Endothelial cell of umbilical vein (primary cell): Measurements from ENCODE around the gene CFAP68. TPM values are rescaled to one million over a fixed set of nuclear protein-coding genes. Genes with fewer than 3 reads are reported as not detected.

ENCODE experiments used
- BruUV-seq: library from RNA; stranded (reverse); fragments of 400-500 nt; replicated peaks from 2 replicates; lab custom pipeline; 2021; lab: Mats Ljungman, UMichigan
- CTCF ChIA-PET: fragments of 300-600, 350-600 bp; sonication (Branson Sonifier 250); formaldehyde crosslinking; loops from one replicate; lab custom pipeline; 2021; ENCODE audit warnings: antibody characterized with exemption, inconsistent platforms; lab: Charles Lee
- POLR2A ChIA-PET: fragments of 300-600, 350-600 bp; sonication (Branson Sonifier 250); formaldehyde crosslinking; loops from one replicate; lab custom pipeline; 2021; ENCODE audit warnings: antibody characterized with exemption, inconsistent platforms; lab: Charles Lee
- DNase-seq: peaks from one replicate; pipeline ENCODE4 v3.0.0-alpha.2; 2011; ENCODE audit warnings: low read depth, low spot score
- FAIRE-seq: peaks from 2 replicates; lab custom pipeline; 2011; peaks lifted over from hg19 to GRCh38; lab: Jason Lieb, UNC
- H2AFZ ChIP-seq: 2 replicates; pipeline ENCODE4 v1.6.0; 2012; ENCODE audit warnings: low read depth, low read length, control low read depth, inconsistent platforms
- H3K27ac ChIP-seq: 2 replicates; pipeline ENCODE4 v1.5.1; 2011; ENCODE audit warnings: low read depth, mild to moderate bottlenecking, control low read depth, low read length, moderate library complexity; ENCODE audit not compliant: insufficient read depth
- H3K27me3 ChIP-seq, 2 experiments: 2 replicates each; pipeline versions ENCODE4 v1.6.0 to v1.6.1; 2011; ENCODE audit warnings: low read length in 2 of 2, mixed read lengths in 1 of 2; ENCODE audit not compliant: control insufficient read depth in 2 of 2, insufficient read depth in 2 of 2
- H3K36me3 ChIP-seq, 2 experiments: 2 replicates in 1 of 2; 3 replicates in 1 of 2; pipeline ENCODE4 v1.5.1; 2011; ENCODE audit warnings: low read length in 2 of 2, mild to moderate bottlenecking in 1 of 2, moderate library complexity in 1 of 2; ENCODE audit not compliant: control insufficient read depth in 2 of 2, insufficient read depth in 2 of 2; ENCODE audit errors: extremely low read depth in 1 of 2
- H3K4me1 ChIP-seq: 3 replicates; pipeline ENCODE4 v1.5.1; 2011; ENCODE audit warnings: mild to moderate bottlenecking, low read length; ENCODE audit not compliant: control insufficient read depth, insufficient read depth; ENCODE audit errors: extremely low read depth
- H3K4me2 ChIP-seq: 2 replicates; pipeline ENCODE4 v1.6.1; 2011; ENCODE audit warnings: low read length, control low read depth, mixed read lengths; ENCODE audit not compliant: insufficient read depth
- H3K4me3 ChIP-seq, 3 experiments: fragments of 200-600 bp in 1 of 3; sonication (generic), shearing (Covaris generic) in 1 of 3; replicated peaks in 1 of 3; 2 replicates each; pipeline ENCODE4 v1.5.1; 2011 to 2016; ENCODE audit warnings: control low read depth in 3 of 3, low read length in 3 of 3, mild to moderate bottlenecking in 2 of 3, inconsistent platforms in 1 of 3, low read depth in 1 of 3, moderate library complexity in 1 of 3; ENCODE audit not compliant: insufficient read depth in 1 of 3
- H3K79me2 ChIP-seq: 2 replicates; pipeline ENCODE4 v1.6.0; 2012; ENCODE audit warnings: low read length, inconsistent platforms; ENCODE audit not compliant: control insufficient read depth, insufficient read depth
- H3K9ac ChIP-seq: replicated peaks from 2 replicates; pipeline ENCODE3; 2011; ENCODE audit warnings: low read length, control low read depth; ENCODE audit not compliant: insufficient read depth; ENCODE audit errors: extremely low read depth
- H3K9me1 ChIP-seq: replicated peaks from 3 replicates; pipeline ENCODE4 v1.6.0; 2011; ENCODE audit warnings: mild to moderate bottlenecking, low read length; ENCODE audit not compliant: control insufficient read depth, insufficient read depth; ENCODE audit errors: extremely low read depth
- H3K9me3 ChIP-seq: replicated peaks from 2 replicates; pipeline ENCODE4 v1.5.1; 2012; ENCODE audit warnings: low read length, inconsistent platforms; ENCODE audit not compliant: control insufficient read depth, insufficient read depth
- H4K20me1 ChIP-seq: replicated peaks from 2 replicates; pipeline ENCODE3; 2011; ENCODE audit warnings: mild to moderate bottlenecking, low read length; ENCODE audit not compliant: control insufficient read depth, insufficient read depth; ENCODE audit errors: extremely low read depth
- EZH2 ChIP-seq: IDR thresholded peaks from 2 replicates; pipeline ENCODE4 v1.6.1; 2012; ENCODE audit warnings: borderline replicate concordance, low read depth, mild to moderate bottlenecking, moderate library complexity, low read length, inconsistent platforms; ENCODE audit not compliant: severe bottlenecking
- FOS ChIP-seq: IDR thresholded peaks from 2 replicates; pipeline ENCODE4 v1.6.1; 2011; ENCODE audit warnings: mild to moderate bottlenecking, low read length, moderate library complexity, borderline replicate concordance; ENCODE audit not compliant: insufficient read depth
- GATA2 ChIP-seq: IDR thresholded peaks from 2 replicates; pipeline ENCODE4 v1.7.0; 2011; ENCODE audit warnings: low read depth, mild to moderate bottlenecking, moderate library complexity, mixed read lengths, low read length; ENCODE audit not compliant: insufficient read length, insufficient read depth
- JUN ChIP-seq: IDR thresholded peaks from 2 replicates; pipeline ENCODE4 v1.6.1; 2011; ENCODE audit warnings: borderline replicate concordance, low read depth; ENCODE audit not compliant: insufficient read length, insufficient read depth
- MYC ChIP-seq: IDR thresholded peaks from one replicate; pipeline ENCODE4 v1.6.1; 2011; ENCODE audit warnings: mild to moderate bottlenecking, low read depth, low read length
- POLR2A ChIP-seq: IDR thresholded peaks from 2 replicates; pipeline ENCODE4 v1.6.1; 2012; ENCODE audit warnings: low read depth, mild to moderate bottlenecking, control low read depth, low read length
- POLR2AphosphoS5 ChIP-seq: IDR thresholded peaks from 2 replicates; pipeline ENCODE4 v1.6.1; 2012; ENCODE audit warnings: low read depth, mild to moderate bottlenecking, control low read depth, low read length, moderate library complexity; ENCODE audit not compliant: insufficient read depth
- dilution Hi-C: fragments of 300-500 bp; cut with MboI; formaldehyde crosslinking; loops from one replicate; pipeline ENCODE4 v1.15.0; 2019; ENCODE audit warnings: low sequenced_read_pairs; ENCODE audit not compliant: extremely low pct_ligation_motif_present
- intact Hi-C: fragments of 100-400 bp; cut with micrococcal nuclease; formaldehyde crosslinking; loops from one replicate; pipeline ENCODE4 v1.10.0; 2022
- polyA plus RNA-seq, 4 experiments: library from polyadenylated mRNA; depleted of rRNA in 3 of 4; stranded (reverse) in 3 of 4; unstranded in 1 of 4; fragments of >200 nt; gene quantifications; 2 replicates each; pipeline versions ENCODE4 v1.2.1 to v1.2.3, GENCODE V29; 2011 to 2012; ENCODE audit warnings: missing spikeins in 1 of 4
- total RNA-seq: library from RNA; stranded (reverse); gene quantifications from 2 replicates; pipeline ENCODE4 v1.2.3, GENCODE V29; 2021
- TF ChIP-seq, protein P1 (sequence below): IDR thresholded peaks from 2 replicates; pipeline ENCODE4 v1.6.1; 2011; ENCODE audit not compliant: insufficient read depth, insufficient read length
- TF ChIP-seq, protein P2 (sequence below), 2 donors: IDR thresholded peaks; 1 replicate in 1 of 2; 2 replicates in 1 of 2; pipeline ENCODE4 v1.5.1; 2011; ENCODE audit warnings: low read length in 2 of 2, mild to moderate bottlenecking in 2 of 2, moderate library complexity in 2 of 2, control low read depth in 1 of 2, inconsistent platforms in 1 of 2, low read depth in 1 of 2; ENCODE audit not compliant: insufficient read depth in 1 of 2; ENCODE audit errors: extremely low read depth in 1 of 2

The CFAP68 gene
- total and polyA plus RNA-seq, 2 donors (not counting 3 experiments of a cell fraction or from before 2014, with no cell fraction given): 7.4 to 10.6 TPM

DNA sequence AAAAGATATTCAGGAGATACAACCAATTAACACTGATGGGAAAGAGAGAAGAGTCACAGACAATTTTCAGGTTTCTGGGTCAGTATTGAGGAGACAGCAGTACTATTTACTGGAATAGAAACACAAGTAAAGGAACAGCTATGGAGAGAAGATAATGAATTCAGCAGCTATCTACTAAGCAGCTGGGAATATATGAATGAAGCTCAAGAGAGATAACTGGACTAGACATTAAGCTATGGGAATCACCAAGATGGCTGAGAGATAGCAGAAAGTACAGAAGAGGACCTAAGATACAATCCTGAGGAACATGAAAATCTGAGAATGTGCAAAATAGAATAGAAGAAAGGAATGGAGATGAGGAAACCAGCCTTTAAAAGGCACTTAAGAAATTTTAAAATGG lies 23.8 kb upstream of the CFAP68 start:
- intact Hi-C loops (no loop called here), dilution Hi-C loops (no loop called here)
- no peak for DNase-seq
- CTCF ChIA-PET: interaction anchor here (1.2 kb wide), 1 partner anchor 16 kb away, joined by 10 read pairs; the partner anchor contains the start of gene ALG9
- Histone ChIP-seq H3K9me1 (no peaks in the 10 kb centered on the region), H3K9me3 (no peaks in the 10 kb centered on the region), H3K27ac (no peak overlapping the region), H2AFZ (no peak overlapping the region), H3K79me2 (no peaks in the 10 kb centered on the region), H3K36me3 (peaks cover 5 to 9% of the 10 kb centered on the region in 2 experiments), H3K27me3 (no peaks in the 10 kb centered on the region), H3K4me1 (no peaks in the 10 kb centered on the region), H3K4me2 (no peak overlapping the region), H3K4me3 (no peak overlapping the region), H4K20me1 (no peaks in the 10 kb centered on the region), H3K9ac (no peak overlapping the region)
- BruUV-seq: no TSS peak
- POLR2A ChIA-PET: no interaction called here
- no peak for FAIRE-seq
- TF ChIP-seq, protein P1, sequence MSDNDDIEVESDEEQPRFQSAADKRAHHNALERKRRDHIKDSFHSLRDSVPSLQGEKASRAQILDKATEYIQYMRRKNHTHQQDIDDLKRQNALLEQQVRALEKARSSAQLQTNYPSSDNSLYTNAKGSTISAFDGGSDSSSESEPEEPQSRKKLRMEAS: no peak
- TF ChIP-seq JUN (no peak), POLR2A (no peak), EZH2 (no peak)
- TF ChIP-seq, protein P2, sequence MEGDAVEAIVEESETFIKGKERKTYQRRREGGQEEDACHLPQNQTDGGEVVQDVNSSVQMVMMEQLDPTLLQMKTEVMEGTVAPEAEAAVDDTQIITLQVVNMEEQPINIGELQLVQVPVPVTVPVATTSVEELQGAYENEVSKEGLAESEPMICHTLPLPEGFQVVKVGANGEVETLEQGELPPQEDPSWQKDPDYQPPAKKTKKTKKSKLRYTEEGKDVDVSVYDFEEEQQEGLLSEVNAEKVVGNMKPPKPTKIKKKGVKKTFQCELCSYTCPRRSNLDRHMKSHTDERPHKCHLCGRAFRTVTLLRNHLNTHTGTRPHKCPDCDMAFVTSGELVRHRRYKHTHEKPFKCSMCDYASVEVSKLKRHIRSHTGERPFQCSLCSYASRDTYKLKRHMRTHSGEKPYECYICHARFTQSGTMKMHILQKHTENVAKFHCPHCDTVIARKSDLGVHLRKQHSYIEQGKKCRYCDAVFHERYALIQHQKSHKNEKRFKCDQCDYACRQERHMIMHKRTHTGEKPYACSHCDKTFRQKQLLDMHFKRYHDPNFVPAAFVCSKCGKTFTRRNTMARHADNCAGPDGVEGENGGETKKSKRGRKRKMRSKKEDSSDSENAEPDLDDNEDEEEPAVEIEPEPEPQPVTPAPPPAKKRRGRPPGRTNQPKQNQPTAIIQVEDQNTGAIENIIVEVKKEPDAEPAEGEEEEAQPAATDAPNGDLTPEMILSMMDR (IDR thresholded peaks at IDR 0.05; ENCODE audit: extremely low read depth in 1 of 2, insufficient read depth in 1 of 2, low read depth in 1 of 2, low read length in 2 of 2): no peak

- POLR2A ChIA-PET: no interaction called here
- intact Hi-C loops (no loop called here), dilution Hi-C loops (no loop called here)
- FAIRE-seq (no peak), DNase-seq (no peak)
- no peak overlapping the region for H3K4me2 ChIP-seq
- H4K20me1 ChIP-seq: no peaks in the 10 kb centered on the region
- peaks cover 4 to 5% of the 10 kb centered on the region in 2 experiments for H3K36me3 ChIP-seq
- H3K79me2 ChIP-seq: no peaks in the 10 kb centered on the region
- no peak overlapping the region for H3K4me3 ChIP-seq
- H3K9ac ChIP-seq: no peak overlapping the region
- H2AFZ ChIP-seq: no peak overlapping the region
- CTCF ChIA-PET: interaction anchor here (3.3 kb wide), 1 partner anchor 11 kb away, joined by 12 read pairs; the partner anchor contains the start of gene ALG9
- no peaks in the 10 kb centered on the region for H3K27me3 ChIP-seq
- H3K4me1 ChIP-seq: no peaks in the 10 kb centered on the region
- no peak overlapping the region for H3K27ac ChIP-seq
- H3K9me3 ChIP-seq: no peaks in the 10 kb centered on the region
- no TSS peak for BruUV-seq
- H3K9me1 ChIP-seq: no peaks in the 10 kb centered on the region
- TF ChIP-seq, protein P2 (IDR thresholded peaks at IDR 0.05; ENCODE audit: extremely low read depth in 1 of 2, insufficient read depth in 1 of 2, low read depth in 1 of 2, low read length in 2 of 2): no peak
- TF ChIP-seq MYC: no peak
- no peak for TF ChIP-seq GATA2
- TF ChIP-seq POLR2AphosphoS5: no peak
- no peak for TF ChIP-seq POLR2A
- TF ChIP-seq EZH2: no peak
- no peak for TF ChIP-seq FOS
- TF ChIP-seq, protein P1: no peak
- TF ChIP-seq JUN: no peak
Observed at GRCh38 chr11:111860257-111860656, 19.1 kb upstream of the CFAP68 start.
